CD14-positive monocyte (primary cell): ENCODE data around the gene IL22RA1. TPM values are rescaled to one million over a fixed set of nuclear protein-coding genes. Genes with fewer than 3 reads are reported as not detected.

Source experiments
- DNase-seq, 3 donors: peaks; one replicate each; pipeline ENCODE4 v3.0.0-alpha.2; 2011 to 2022
- H2AFZ ChIP-seq: 2 replicates; pipeline ENCODE4 v1.6.0; 2012; ENCODE audit warnings: mild to moderate bottlenecking, low read depth, low read length, inconsistent platforms; ENCODE audit not compliant: insufficient read depth, poor library complexity, severe bottlenecking
- H3K27ac ChIP-seq, 2 donors: 1 replicate in 1 of 2; 2 replicates in 1 of 2; pipeline ENCODE4 v1.5.1; 2012 to 2013; ENCODE audit warnings: low read length in 2 of 2, control low read depth in 1 of 2, inconsistent platforms in 1 of 2, low read depth in 1 of 2, mild to moderate bottlenecking in 1 of 2
- H3K27me3 ChIP-seq, 2 donors: one replicate each; pipeline versions ENCODE4 v1.6.0 to v1.6.1; 2011 to 2013; ENCODE audit warnings: low read length in 2 of 2; ENCODE audit not compliant: control insufficient read depth in 2 of 2, insufficient read depth in 2 of 2
- H3K36me3 ChIP-seq, 2 donors: replicated peaks in 1 of 2; 1 replicate in 1 of 2; 2 replicates in 1 of 2; pipeline versions ENCODE4 v1.5.1 to v1.6.1; 2012 to 2013; ENCODE audit warnings: low read length in 2 of 2, control low read depth in 1 of 2, inconsistent platforms in 1 of 2, mild to moderate bottlenecking in 1 of 2; ENCODE audit not compliant: insufficient read depth in 2 of 2, control insufficient read depth in 1 of 2
- H3K4me1 ChIP-seq, 2 donors: 1 replicate in 1 of 2; 2 replicates in 1 of 2; pipeline versions ENCODE4 v1.5.1 to v1.6.1; 2012 to 2013; ENCODE audit warnings: low read length in 2 of 2, control low read depth in 1 of 2, inconsistent platforms in 1 of 2, mild to moderate bottlenecking in 1 of 2, moderate library complexity in 1 of 2; ENCODE audit not compliant: insufficient read depth in 2 of 2, control insufficient read depth in 1 of 2
- H3K4me2 ChIP-seq: replicated peaks from 2 replicates; pipeline ENCODE3; 2012; ENCODE audit warnings: low read length, moderate library complexity, mild to moderate bottlenecking; ENCODE audit not compliant: poor library complexity, severe bottlenecking; ENCODE audit errors: extremely low read depth
- H3K4me3 ChIP-seq, 3 experiments: fragments of 200-600 bp in 1 of 3; sonication (generic) in 1 of 3; replicated peaks in 1 of 3; 1 replicate in 2 of 3; 2 replicates in 1 of 3; pipeline ENCODE4 v1.5.1; 2011 to 2013; ENCODE audit warnings: low read length in 3 of 3, mild to moderate bottlenecking in 3 of 3, control low read depth in 2 of 3, low read depth in 2 of 3, inconsistent platforms in 1 of 3, moderate library complexity in 1 of 3
- H3K79me2 ChIP-seq: 2 replicates; pipeline ENCODE4 v1.6.0; 2012; ENCODE audit warnings: mild to moderate bottlenecking, control low read depth, inconsistent platforms, low read length, moderate library complexity; ENCODE audit not compliant: insufficient read depth
- H3K9ac ChIP-seq: 2 replicates; pipeline ENCODE4 v1.6.0; 2017; ENCODE audit warnings: low read length, mild to moderate bottlenecking; ENCODE audit not compliant: insufficient read depth, poor library complexity, severe bottlenecking
- H3K9me3 ChIP-seq, 2 donors: replicated peaks in 1 of 2; 1 replicate in 1 of 2; 2 replicates in 1 of 2; pipeline versions ENCODE4 v1.5.1 to v1.6.1; 2012 to 2013; ENCODE audit warnings: low read length in 2 of 2, control low read depth in 1 of 2; ENCODE audit not compliant: control insufficient read depth in 1 of 2, insufficient read depth in 1 of 2
- H4K20me1 ChIP-seq: 2 replicates; pipeline ENCODE4 v1.6.0; 2012; ENCODE audit warnings: mild to moderate bottlenecking, low read length, control low read depth, moderate library complexity; ENCODE audit not compliant: insufficient read depth
- H3K27ac Mint-ChIP-seq, 7 donors: one replicate each; pipeline ENCODE4 v1.8.0; 2020; ENCODE audit warnings: mild to moderate bottlenecking in 7 of 7, mixed read lengths in 7 of 7, moderate library complexity in 6 of 7, inconsistent platforms in 2 of 7
- H3K27me3 Mint-ChIP-seq, 3 donors: one replicate each; pipeline ENCODE4 v1.8.0; 2021 to 2022; ENCODE audit warnings: low read depth in 3 of 3, mild to moderate bottlenecking in 3 of 3, mixed read lengths in 3 of 3, moderate library complexity in 3 of 3, inconsistent platforms in 1 of 3
- H3K36me3 Mint-ChIP-seq, 2 donors: one replicate each; pipeline ENCODE4 v1.8.0; 2020; ENCODE audit warnings: mixed read lengths in 2 of 2, inconsistent platforms in 1 of 2, mild to moderate bottlenecking in 1 of 2
- H3K4me1 Mint-ChIP-seq: one replicate; pipeline ENCODE4 v1.8.0; 2020; ENCODE audit warnings: mild to moderate bottlenecking, mixed read lengths
- H3K4me3 Mint-ChIP-seq, 2 donors: one replicate each; pipeline ENCODE4 v1.8.0; 2020; ENCODE audit warnings: mild to moderate bottlenecking in 2 of 2, mixed read lengths in 2 of 2, moderate library complexity in 1 of 2
- H3K9me3 Mint-ChIP-seq, 7 donors: one replicate each; pipeline ENCODE4 v1.8.0; 2020 to 2022; ENCODE audit warnings: mixed read lengths in 7 of 7, mild to moderate bottlenecking in 6 of 7, moderate library complexity in 6 of 7, inconsistent platforms in 2 of 7
- CTCF ChIP-seq: fragments of 200-600 bp; IDR thresholded peaks from one replicate; pipeline ENCODE4 v1.8.0; 2022; ENCODE audit warnings: antibody characterized with exemption, mild to moderate bottlenecking
- WGBS: methylation state at CpG from one replicate; pipeline ENCODE4 v1.1.5; 2013; ENCODE audit warnings: missing lambda C conversion rate; ENCODE audit not compliant: insufficient coverage; 5-methylcytosine and 5-hydroxymethylcytosine counted together
- intact Hi-C, 2 donors: fragments of 100-400 bp; cut with micrococcal nuclease; formaldehyde crosslinking; loops; one replicate each; pipeline versions ENCODE4 v1.15.0 to v1.15.1; 2023
- polyA plus RNA-seq, 3 donors: library from polyadenylated mRNA; depleted of rRNA in 1 of 3; unstranded in 2 of 3; stranded (reverse) in 1 of 3; fragments of 300-500 nt in 2 of 3; fragments of >200 nt in 1 of 3; fragmentation: Illumina TruSeq in 2 of 3; gene quantifications; 1 replicate in 2 of 3; 2 replicates in 1 of 3; pipeline ENCODE4 v1.2.3, GENCODE V29; 2012 to 2021

IL22RA1 gene
- polyA plus RNA-seq, 3 donors, result not detected

DNA sequence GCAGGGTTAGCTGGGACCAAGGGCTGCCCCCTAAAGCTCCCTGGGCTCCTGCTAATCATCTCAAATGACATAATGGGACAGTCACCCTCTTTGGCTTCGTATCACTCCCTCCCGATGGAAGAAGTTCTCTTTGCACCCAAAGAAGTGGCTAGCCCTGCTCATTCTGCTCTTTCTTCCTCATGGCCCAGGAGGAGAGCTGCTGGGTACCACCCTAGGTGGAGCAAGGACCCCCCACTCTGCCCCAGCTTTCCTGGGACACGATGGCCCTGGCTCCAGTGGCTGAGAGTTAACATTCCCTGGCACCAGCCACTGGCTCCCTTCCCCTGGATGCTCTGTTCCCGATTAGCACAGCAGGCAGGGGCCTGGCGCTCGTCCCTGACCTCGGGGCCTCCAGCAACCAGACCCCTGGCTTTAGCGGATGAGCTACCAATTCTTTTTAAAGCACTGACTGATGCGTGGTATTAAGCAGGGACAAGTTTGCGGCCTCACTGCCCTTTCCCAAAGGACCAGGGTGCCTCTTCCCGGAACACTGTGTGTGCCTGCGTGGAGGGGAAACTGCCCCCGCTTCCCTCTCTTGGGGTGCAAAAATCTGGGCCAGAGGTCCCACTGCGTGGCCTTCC is 32.2 kb downstream of the IL22RA1 start:
- Mint-ChIP-seq H3K4me3 (no peak overlapping the region), H3K27me3 (peaks cover 12 to 26% (median 16%) of the 10 kb centered on the region in 3 donors), H3K4me1 (peaks cover 12% of the 10 kb centered on the region), H3K36me3 (no peaks in the 10 kb centered on the region), H3K9me3 (peaks cover 0 to 2% (median 0%) of the 10 kb centered on the region in 7 donors), H3K27ac (no peak overlapping the region)
- Histone ChIP-seq H3K27me3 (peaks cover 0 to 2% of the 10 kb centered on the region in 2 donors), H3K4me1 (no peaks in the 10 kb centered on the region), H3K4me3 (no peak overlapping the region), H3K9me3 (no peaks in the 10 kb centered on the region), H2AFZ (no peak overlapping the region), H3K36me3 (no peaks in the 10 kb centered on the region), H3K4me2 (no peak overlapping the region), H4K20me1 (no peaks in the 10 kb centered on the region), H3K79me2 (no peaks in the 10 kb centered on the region), H3K9ac (no peak overlapping the region), H3K27ac (no peak overlapping the region)
- no peak for TF ChIP-seq CTCF
- WGBS, result 92% methylated on average over 12 of the region's 14 CpGs
- intact Hi-C loops, result no loop called here
- no peak for DNase-seq

DNA sequence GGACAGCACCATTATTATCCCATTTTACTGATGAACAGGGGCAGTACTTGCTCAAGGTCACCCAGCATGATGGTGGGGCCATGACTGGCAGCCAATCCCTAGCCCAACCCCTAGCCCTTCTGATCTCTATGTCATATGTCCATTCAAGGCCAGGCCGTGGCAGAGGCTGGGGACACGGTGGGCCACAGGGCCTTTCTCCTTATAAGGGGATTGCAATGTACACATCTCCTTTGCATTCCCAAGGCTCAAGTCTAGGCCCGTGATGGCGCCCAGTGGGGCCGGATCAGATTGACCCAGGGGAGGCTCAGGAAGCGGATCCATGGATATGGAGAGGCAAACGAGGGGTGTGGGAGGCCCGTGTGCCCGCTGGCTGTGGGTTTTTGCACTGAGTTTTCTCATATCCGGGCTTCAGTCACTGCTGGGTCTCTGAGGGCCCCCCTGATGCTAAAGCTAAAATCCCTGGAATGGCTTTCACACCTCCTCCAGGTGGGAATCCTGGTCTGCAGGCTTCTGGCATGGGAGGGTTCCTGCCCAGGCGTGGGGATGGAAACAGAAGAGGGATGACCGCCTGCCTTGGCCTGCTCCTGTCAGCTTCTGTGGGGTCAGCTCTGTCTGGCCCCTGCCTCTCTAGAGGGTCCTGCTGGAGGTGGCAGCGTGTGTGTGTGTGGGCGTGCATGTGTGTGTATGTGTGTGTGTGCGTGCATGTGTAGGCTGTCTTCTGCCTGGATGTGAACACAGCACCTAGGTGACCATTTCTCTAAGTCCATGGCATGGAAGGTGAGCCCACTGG is 33.1 kb downstream of the IL22RA1 start:
- no peak for DNase-seq
- H3K4me3 Mint-ChIP-seq, result no peak overlapping the region
- WGBS, result 91% methylated on average over 14 of the region's 15 CpGs

More for the DNA sequence above, 33.1 kb downstream of the IL22RA1 start:
- peak overlapping the region in 1 of 7 donors; percentile 12 for H3K27ac Mint-ChIP-seq
- no peaks in the 10 kb centered on the region for H3K9me3 Mint-ChIP-seq
- Histone ChIP-seq H3K4me1 (no peaks in the 10 kb centered on the region), H3K9me3 (no peaks in the 10 kb centered on the region), H3K9ac (no peak overlapping the region), H3K36me3 (no peaks in the 10 kb centered on the region), H3K4me2 (no peak overlapping the region), H4K20me1 (no peaks in the 10 kb centered on the region), H3K27ac (no peak overlapping the region), H3K4me3 (no peak overlapping the region), H3K27me3 (peaks cover 0 to 2% of the 10 kb centered on the region in 2 donors), H2AFZ (no peak overlapping the region), H3K79me2 (no peaks in the 10 kb centered on the region)
- peaks cover 12% of the 10 kb centered on the region for H3K4me1 Mint-ChIP-seq
- peaks cover 12 to 26% (median 16%) of the 10 kb centered on the region in 3 donors for H3K27me3 Mint-ChIP-seq
- TF ChIP-seq CTCF, result no peak
- intact Hi-C loops, result no loop called here
- no peaks in the 10 kb centered on the region for H3K36me3 Mint-ChIP-seq
